Sciatic nerve (tissue), 2 donors: ENCODE data around the gene INPP5B. TPM values are rescaled to one million over a fixed set of nuclear protein-coding genes. Genes with fewer than 3 reads are reported as not detected.

Source experiments
- ATAC-seq: fragments of 200-7000 bp; cut with Tn5 transposase; one replicate; pipeline ENCODE4 v1.9.1; 2020; ENCODE audit warnings: mild to moderate bottlenecking, moderate library complexity
- DNase-seq: peaks from one replicate; pipeline ENCODE4 v3.0.0-alpha.2; 2020; ENCODE audit warnings: low spot score
- intact Hi-C: fragments of 100-400 bp; cut with DNase I; formaldehyde crosslinking; loops from one replicate; pipeline ENCODE4 v1.14.2; 2022
- total RNA-seq: library from RNA; stranded (reverse); fragmentation: NEBNext Ultra II Directional; extraction: Animal tissue kit (Norgen Biotek cat#: 25700); gene quantifications from one replicate; pipeline ENCODE4 v1.2.1, GENCODE V29; 2021
- donor health status: DM: no; HTN: no; CAD: no.
- donor health status: DM: no; HTN: no; CAD: no.

The INPP5B gene
- total RNA-seq, 1 donor from 2014 or later = 44.4 TPM

DNA sequence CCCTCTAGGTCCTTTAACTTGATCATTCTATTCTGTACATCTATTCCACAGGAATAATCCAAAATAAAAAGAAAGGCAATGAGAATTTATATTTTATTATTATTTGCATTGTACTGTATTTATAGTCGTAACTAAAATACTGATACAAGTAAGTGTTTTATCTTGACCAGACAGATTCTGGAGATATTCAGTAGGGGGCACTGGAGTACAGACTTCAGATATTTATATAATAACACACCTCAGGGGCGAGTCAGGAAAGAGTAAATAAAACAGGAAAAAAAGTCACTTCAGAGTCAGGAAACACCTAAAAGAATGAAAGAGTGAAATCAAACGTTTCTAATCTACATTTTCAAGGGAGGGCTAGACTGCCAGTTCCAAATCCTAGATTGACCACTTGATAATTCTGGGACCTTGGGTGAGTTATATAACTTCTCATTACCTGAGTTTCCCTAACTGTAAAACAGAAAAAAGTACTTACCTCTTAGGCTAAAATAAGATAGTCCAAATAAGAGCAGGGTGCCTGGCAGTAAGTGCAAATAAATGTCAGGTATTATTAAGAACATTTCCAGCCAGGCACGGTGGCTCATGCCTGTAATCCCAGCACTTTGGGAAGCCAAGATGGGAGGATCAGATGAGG is 56.4 kb downstream of the INPP5B start:
- intact Hi-C loops = no loop called here
- ATAC-seq (peak; percentile 50), DNase-seq (no peak)

DNA sequence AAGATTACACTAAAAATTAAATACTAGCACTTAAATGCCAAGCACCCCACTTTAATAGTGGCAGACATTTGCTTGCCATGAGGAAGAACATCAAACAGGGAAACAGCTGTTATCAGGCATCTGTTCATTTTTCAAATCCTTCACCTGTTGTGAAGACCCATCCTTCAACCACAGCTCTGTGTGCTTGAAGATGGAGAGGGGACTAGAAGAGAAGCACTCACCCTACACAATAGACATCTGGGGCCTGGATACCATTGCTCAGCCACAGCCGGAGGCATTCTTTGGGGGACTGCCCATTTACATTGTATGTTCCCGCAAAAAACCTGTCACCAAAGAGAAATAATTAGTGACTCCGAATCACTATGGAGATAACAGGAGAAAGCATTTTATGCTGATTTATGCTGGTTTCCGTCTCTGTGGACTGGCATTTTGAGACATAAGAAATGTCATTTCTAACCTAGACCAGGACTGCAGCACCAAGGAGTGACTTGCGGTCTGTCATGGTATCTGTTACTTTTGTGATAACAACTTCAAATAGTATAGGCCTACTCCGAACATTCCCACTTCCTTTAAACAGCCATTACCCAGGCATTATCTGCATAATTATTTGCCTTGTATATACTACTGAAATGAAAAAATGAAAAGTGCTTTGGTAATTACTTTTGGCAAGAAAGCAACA is 58.7 kb downstream of the INPP5B start:
- intact Hi-C loops = no loop called here
- ATAC-seq (no peak), DNase-seq (no peak)

DNA sequence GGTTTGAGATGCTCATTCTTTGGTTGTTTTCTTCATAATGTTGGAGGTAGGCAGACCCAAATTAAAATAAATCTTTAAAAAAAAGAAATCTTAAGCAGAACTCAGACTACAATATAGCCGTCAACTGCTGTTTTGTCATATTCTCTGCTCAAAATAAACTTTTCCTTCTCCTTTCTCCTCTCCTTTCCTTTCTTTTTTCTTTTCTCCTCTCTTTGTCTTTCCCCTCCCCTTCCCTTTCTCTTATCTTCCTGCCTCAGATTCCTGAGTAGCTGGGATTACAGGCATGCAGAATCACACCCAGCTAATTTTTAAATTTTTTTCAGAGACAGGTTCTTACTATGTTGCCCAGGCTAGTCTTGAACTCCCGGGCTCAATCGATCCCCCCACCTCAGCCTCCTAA is 62.7 kb downstream of the INPP5B start:
- DNase-seq = no peak
- no peak for ATAC-seq
- intact Hi-C loops = no loop called here

DNA sequence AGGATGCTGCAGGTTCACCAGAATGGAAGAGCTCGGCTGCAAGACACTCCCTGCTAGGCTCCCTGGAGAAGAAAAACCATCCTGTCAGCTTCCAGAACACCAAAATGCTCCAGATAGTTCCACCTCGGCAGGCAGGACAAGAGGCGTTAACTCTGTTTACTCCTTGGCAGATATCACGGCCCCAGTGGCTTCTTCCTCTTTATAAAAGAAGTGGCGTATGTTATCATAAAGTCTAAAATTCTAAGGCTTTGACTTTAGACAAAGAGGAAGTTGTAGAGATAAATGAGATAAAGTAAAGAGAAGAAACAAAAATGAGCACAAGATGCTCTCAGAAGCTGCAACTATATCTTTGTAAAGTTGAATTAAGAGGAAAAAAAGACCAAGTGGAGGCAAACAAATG is 63.2 kb downstream of the INPP5B start:
- no peak for ATAC-seq
- intact Hi-C loops = no loop called here
- no peak for DNase-seq

DNA sequence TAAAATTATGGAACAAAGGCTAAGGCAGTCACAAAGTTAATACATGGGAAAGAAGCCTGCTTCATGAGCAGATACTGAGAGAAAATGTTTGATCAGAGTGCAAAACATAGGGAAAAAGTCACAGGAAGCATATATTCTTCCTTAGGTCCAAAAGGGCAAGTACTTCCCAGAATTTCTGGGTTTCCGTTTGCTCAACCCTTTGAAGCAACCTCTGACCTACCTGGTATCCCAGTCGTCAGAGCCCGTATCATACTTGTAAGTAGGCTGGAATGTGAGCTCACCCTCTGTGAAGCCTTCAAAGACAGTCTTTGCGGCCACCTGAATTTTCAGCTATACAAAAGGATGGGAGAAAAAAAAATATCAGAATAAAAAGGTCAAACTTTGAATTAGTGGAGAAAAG is 67.0 kb downstream of the INPP5B start:
- no peak for ATAC-seq
- no peak for DNase-seq
- intact Hi-C loops = no loop called here

DNA sequence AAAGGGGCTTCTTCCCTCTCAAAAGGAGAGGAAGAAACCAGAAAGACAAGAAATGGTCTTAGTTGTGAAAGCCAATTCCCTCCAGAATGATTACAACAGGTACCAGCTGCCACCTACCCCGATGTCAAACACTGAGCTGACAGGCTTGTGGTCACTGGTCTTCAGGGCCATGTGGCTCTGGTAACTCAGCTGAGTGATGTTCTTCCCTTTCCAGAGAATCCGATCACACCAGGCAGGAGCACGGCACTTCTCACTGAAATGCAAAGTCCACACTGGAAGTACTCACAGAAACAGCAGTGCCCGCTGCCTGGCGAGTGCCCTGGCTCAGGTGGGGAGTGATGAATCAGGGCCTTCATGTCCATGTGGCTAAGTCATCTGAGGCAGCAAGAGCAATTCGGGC is 68.8 kb downstream of the INPP5B start:
- DNase-seq (no peak), ATAC-seq (no peak)
- intact Hi-C loops = no loop called here

DNA sequence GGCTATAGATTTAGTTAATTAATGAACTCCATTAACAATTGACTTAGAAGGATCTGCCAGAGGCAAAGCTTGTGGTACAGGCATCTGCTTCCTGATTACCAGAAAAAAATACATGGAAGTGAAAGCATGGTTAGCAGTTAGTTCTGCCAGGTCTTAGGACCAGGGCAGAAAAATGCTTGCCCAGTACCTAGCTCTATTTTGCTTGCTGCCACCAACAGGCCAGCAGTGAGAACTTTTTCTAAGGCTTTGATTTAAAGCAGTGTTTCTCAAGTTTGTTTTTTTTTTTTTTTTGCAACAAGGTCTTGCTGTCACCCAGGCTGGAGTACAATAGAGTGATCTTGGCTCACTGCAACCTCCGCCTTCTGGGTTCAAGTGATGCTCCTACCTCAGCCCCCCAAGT is 71.0 kb downstream of the INPP5B start:
- no peak for ATAC-seq
- no peak for DNase-seq
- intact Hi-C loops = no loop called here

DNA sequence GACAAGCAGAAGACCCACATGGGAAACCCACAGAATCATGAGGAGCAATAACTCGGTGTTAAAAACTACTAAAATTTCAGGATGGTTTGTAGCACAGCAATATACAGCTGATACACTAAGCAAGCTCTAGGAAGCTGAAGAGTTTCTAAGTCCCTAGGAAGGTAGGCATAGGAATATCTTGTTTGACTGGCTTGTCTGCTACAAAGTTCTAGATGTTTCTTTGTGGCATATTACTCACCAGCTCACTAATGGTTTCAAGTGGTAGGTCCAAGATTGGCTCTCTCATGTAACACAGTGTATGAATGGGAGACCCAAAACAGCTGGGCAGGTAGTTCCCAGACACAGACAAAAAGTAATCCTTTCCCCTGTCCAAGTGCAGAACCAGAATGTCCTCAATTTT is 74.2 kb downstream of the INPP5B start:
- intact Hi-C loops = no loop called here
- DNase-seq (no peak), ATAC-seq (no peak)

DNA sequence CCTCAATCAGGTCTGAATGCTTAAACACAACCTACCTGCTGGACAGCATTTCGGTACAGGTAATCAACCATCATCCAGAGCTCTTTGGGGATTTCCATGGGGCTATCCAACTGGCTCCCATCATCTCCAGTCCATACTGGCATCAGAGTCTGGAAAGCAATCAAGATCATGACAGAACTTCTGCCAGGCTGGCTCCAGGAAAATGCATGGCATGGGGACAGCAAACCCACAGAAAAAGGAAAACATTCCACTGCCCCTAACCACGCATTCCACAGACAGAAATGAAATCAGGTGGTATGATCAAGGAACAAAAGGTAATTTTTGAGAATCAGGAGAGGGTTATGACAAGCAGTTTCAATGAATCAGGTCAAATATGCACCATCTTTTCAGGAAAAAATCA is 78.4 kb downstream of the INPP5B start:
- ATAC-seq (no peak), DNase-seq (no peak)
- intact Hi-C loops = no loop called here

DNA sequence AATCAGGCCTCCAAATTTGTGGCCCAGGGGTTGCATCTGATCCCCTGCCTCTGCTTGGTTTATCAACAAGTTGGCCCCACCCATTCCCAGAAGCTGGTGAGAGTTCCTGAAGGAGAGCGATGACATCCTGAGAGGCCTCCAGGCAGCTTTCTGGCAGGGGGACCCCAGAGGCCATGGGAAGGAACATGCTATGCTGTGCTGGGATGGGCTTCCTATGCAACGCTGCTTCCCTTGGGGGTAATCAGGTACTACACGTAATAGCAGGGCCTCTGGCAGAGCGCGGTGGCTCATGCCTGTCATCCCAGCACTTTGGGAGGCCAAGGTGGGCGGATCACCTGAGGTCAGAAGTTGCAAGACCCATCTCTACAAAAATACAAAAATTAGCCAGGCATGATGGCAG is 79.1 kb downstream of the INPP5B start:
- intact Hi-C loops = no loop called here
- ATAC-seq (no peak), DNase-seq (no peak)

DNA sequence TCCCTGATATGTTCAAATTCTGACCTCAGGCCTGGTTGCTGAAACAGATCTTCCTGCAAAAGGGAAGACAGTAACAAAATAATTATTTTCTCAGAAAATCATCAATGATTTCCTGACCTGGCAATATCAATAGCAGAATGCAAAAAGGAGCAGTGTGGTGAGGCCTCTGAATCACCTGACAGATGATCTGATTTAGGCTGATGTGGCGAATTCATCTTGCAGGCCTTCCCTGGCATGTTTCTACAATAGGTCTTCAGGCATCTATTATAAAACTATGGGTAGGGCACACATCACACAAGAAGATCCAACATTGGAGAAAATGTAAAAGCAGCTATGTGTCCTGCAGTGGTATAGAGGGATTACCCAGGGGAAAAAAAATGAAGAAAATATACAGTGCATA is 80.4 kb downstream of the INPP5B start:
- intact Hi-C loops = no loop called here
- ATAC-seq (no peak), DNase-seq (no peak)

DNA sequence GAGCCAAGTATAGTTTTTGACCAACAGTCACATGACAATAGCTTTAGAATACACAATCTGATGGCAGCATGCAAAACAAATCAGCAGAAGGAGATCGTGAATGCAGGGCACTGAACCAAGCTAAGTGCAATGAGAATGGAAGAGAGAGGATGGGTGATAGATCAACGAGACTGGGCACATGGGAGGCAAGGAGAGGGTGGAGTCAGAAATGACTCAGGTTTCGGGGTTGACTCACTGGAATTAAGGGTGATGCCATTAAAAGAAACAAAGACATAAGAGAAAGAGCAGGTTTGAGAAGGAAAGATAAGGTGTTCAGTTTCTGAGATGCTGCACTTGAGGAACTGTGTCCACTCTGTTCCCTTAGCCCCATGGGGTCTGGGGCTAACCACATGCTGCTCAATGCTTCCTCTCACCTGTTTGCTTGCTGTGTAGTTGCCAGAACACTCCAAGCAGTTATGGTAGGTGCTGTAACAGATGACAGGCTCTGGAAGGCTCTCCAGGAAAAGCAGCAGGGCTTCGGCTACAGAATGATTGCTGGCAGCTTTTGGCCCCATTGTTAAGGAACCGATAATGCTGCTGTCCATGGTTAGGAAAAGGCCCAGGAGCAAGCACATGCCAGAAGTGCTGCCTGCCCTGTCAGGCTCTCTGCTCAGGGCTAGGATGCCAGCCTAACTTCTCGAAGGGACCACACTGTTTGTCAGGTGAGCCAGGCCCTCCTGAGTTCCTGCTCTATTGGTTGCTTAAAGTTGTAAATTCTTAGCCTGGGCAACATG is 81.3 kb downstream of the INPP5B start:
- ATAC-seq = no peak
- DNase-seq = no peak
- intact Hi-C loops = no loop called here

DNA sequence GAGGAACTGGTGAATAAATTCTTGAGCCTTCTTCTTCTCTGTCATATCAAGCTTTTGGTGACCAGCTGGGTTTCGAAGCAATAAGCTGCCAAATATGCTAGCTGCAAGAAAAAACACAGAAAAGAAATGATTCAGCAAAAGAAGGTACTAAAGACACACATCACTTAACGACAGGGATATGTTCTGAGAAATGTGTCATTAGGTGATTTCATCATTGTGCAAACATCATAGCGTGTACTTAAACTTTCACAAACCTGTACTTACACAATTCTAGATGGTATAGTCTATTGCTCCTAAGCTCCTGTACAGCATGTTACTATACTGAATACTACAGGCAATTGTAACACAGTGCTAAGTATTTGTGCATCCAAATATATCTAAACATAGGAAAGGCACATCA is 84.5 kb downstream of the INPP5B start:
- DNase-seq (no peak), ATAC-seq (no peak)
- intact Hi-C loops = no loop called here

DNA sequence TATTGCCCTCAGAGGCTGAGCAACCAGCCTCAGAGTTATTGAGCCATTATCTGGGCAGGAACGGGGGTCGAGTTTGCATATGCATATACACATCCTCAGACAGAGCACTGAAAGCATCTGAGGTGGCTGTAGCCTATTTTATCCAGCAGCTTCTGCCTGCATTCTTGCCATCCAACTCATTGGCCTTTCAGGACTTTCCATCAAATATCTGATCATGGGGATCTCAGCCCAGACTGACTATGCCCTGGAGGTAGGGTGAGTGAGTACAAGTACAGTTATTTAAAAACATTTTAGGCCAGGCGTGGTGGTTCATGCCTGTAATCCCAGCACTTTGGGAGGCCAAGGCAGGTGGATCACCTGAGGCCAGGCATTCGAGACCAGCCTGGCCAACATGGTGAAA is 85.7 kb downstream of the INPP5B start:
- intact Hi-C loops = no loop called here
- ATAC-seq (no peak), DNase-seq (no peak)

DNA sequence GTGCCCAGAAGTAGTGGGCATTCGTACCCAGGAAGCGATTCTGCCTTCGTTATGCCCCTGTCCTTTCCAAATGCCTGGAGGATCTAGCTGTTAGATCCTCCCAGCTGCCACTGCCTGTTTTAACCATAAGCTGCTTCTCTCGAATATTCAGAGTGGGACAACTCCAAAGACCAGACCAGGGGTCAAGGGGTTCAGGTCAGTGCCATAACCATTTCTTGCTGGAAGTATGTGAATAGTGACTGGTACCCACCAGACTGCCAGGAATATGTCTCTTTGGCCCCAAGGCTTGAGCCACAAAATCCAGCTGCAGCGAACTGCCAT is 86.5 kb downstream of the INPP5B start:
- ATAC-seq = no peak
- intact Hi-C loops = no loop called here

DNA sequence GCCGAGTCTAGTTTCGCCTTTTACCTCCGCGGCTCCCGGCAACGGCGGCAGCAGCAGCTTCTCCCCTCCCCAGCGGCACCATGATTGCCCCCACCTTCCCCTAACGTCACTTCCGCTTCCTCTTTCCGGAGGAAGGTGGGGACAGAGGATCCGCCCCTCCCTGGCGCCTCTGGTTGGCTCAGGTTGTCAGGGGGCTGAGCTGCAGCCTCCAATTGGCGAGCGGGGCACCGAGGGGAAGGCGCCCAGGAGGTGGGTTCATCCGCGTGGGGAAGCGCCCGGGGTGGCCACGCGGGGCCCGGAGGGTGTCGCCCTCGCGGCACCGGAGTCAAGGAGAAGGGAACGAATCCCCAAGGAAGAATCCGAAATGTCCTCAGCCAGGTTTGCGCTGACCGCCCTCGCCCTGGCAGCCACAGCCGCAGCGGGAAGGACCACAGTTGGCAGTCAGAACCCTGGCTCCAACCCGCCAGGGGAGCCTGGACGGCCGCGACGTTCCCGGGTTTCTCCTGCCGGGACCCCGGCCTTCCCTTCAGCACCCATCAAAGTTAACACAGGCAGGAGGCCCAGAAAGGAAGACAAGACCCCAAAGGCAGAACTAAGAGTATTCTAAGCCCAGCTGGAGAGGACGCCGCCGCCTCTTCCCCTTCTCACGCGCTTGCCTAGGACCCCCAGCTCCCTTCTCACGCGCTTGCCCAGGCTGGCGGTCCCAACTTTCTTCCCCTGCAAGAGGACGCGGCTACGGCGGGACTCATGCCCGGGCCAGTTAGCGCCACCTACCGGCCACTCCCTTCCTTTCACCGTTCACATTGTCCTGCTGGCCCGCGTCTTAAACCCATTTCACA is 87.1 kb downstream of the INPP5B start, which contains the start of gene MTF1:
Gene MTF1 (minus strand): TSS at position 86 of the 839 bp plus-strand sequence. CDS start 1,934 bp downstream, outside the sequence.
- peak; percentile 98 for DNase-seq
- ATAC-seq = peak; percentile 99
- intact Hi-C loops = no loop called here

More for the DNA sequence above, 86.5 kb downstream of the INPP5B start:
- DNase-seq = no peak

DNA sequence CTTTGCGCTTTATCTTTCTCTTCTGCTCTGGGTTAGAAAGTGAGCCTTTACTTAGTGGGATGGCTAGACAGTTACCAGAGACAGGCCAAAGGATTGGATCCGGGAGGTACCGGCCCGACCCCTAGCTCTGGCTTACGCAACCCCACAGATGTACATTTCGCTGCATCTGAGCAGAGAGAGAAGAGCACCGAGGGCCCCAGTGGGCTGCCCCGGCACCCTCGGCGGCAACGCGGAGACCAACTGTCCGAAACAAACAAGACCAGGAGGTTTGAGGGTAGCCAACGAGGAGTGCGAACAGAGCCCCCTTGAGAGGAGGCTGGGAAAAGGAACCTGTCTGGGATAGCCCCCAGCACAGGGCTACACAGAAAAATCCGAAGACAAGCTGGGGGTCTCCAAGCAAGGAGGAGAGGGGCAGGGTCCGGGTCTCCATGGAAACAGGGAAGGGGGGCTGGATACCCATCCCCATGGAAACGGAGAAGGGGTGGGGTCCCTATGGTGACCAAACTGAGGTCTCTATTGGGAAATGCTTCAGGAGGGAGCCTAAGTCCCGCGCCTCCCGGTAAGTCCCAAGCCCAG is 87.8 kb downstream of the INPP5B start:
- DNase-seq = no peak
- intact Hi-C loops = no loop called here
- ATAC-seq = peak; percentile 59

DNA sequence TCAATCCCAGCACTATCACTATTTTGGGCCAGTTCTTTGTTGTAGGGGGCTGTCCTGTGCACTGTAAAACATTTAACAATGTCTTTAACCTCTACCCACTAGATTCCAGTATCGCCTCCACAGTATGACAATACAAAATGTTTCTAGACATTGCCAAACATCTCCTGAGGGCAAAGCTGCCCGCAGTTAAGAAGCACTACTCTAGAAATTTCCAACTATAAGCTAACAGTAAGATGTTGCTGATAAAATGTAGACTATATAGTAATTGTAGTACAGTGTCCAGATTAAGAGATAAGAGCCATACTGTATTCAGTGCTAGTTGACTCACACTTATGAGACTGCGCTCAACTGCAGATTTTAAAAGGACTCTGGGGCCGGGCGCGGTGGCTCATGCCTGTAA is 92.4 kb downstream of the INPP5B start:
- intact Hi-C loops = no loop called here
- no peak for ATAC-seq
- no peak for DNase-seq

DNA sequence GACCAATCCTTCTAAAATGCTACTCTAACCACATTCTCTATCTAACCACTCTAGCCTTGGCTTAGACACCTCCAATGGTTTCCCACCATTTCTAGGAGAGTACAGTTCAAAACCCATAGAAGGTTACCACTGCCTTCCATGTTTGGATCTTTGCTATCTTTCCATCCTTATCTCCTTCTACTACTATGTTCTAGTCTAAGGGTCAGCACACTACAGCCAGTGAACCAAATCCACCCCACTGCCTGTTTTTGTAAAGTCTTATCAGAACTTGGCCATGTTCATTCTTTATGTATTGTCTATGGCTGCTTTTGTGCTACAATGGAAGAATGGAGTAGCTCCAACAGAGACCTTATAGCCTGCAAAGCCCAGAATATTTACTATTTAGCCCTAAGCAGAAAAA is 93.7 kb downstream of the INPP5B start:
- no peak for DNase-seq

More for the DNA sequence above, 93.7 kb downstream of the INPP5B start:
- no peak for ATAC-seq
- intact Hi-C loops = no loop called here
